Mammary epithelial cell (primary cell): ENCODE measurements around the gene SPDYE1.

Experiments
- EZH2 ChIP-seq: IDR thresholded peaks from 2 replicates; pipeline ENCODE4 v1.6.1; 2012; ENCODE audit warnings: low read length, inconsistent platforms, borderline replicate concordance
- TF ChIP-seq, protein P1 (sequence below), 2 donors: IDR thresholded peaks in 1 of 2; conservative IDR thresholded peaks in 1 of 2; 2 replicates each; pipeline ENCODE4 v1.5.1; 2011 to 2012; ENCODE audit warnings: inconsistent platforms in 2 of 2, low read length in 2 of 2, mild to moderate bottlenecking in 2 of 2, control low read depth in 1 of 2, low read depth in 1 of 2; ENCODE audit not compliant: insufficient read depth in 1 of 2; ENCODE audit errors: extremely low read depth in 1 of 2

DNA sequence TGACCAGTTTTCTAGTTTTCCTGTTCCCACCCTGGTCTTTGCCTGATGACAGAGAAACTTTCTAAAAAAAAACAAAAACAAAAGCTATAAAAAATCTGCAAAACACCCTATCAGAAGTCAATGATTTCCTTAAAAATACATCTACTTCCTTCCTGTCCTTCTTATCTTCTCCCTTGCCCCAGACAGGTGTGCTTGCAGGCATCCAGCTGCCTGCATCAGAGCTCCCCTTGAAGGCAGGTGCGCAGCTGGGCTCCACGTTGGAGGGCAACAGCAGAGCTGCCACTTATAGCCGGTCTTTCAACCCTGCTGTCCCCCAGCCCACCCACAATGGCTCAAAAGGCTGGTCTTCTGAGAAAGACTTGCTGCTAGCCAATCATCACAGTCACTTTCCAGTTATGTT is 41.7 kb upstream of the SPDYE1 start:
- TF ChIP-seq, protein P1, sequence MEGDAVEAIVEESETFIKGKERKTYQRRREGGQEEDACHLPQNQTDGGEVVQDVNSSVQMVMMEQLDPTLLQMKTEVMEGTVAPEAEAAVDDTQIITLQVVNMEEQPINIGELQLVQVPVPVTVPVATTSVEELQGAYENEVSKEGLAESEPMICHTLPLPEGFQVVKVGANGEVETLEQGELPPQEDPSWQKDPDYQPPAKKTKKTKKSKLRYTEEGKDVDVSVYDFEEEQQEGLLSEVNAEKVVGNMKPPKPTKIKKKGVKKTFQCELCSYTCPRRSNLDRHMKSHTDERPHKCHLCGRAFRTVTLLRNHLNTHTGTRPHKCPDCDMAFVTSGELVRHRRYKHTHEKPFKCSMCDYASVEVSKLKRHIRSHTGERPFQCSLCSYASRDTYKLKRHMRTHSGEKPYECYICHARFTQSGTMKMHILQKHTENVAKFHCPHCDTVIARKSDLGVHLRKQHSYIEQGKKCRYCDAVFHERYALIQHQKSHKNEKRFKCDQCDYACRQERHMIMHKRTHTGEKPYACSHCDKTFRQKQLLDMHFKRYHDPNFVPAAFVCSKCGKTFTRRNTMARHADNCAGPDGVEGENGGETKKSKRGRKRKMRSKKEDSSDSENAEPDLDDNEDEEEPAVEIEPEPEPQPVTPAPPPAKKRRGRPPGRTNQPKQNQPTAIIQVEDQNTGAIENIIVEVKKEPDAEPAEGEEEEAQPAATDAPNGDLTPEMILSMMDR (conservative IDR thresholded peaks at IDR 0.05 in 1 of 2, IDR thresholded peaks at IDR 0.05 in 1 of 2; ENCODE audit: extremely low read depth in 1 of 2, insufficient read depth in 1 of 2, low read depth in 1 of 2, low read length in 2 of 2): no peak
- no peak for TF ChIP-seq EZH2
